GM12878 (cell line): ENCODE results near the gene SPOCD1. TPM values are rescaled to one million over a fixed set of nuclear protein-coding genes. Genes with fewer than 3 reads are reported as not detected.

Experiments
- ATAC-seq: fragments of 200-7000 bp; cut with Tn5 transposase; 3 replicates; pipeline ENCODE4 v1.9.1; 2020; ENCODE audit warnings: mild to moderate bottlenecking, moderate library complexity
- BruUV-seq: library from RNA; stranded (reverse); fragments of 400-500 nt; replicated peaks from 2 replicates; lab custom pipeline; 2021; lab: Mats Ljungman, UMichigan
- CTCF ChIA-PET: fragments of 300-600 bp; sonication (Branson Sonifier 250); formaldehyde crosslinking; extraction: SDS; loops from one replicate; lab custom pipeline; 2021; ENCODE audit warnings: inconsistent platforms; lab: Yijun Ruan, JAX
- POLR2A ChIA-PET: fragments of 350-600 bp; formaldehyde crosslinking; extraction: SDS; loops from one replicate; lab custom pipeline; 2021; ENCODE audit warnings: inconsistent platforms; lab: Charles Lee
- RAD21 ChIA-PET: fragments of 300-600 bp; sonication (Branson Sonifier 250); formaldehyde crosslinking; loops from one replicate; lab custom pipeline; 2023; ENCODE audit warnings: antibody characterized with exemption; ENCODE audit not compliant: unreplicated experiment; lab: Charles Lee
- SMC1A ChIA-PET: fragments of 300-600 bp; sonication (Branson Sonifier 250); formaldehyde crosslinking; loops from one replicate; lab custom pipeline; 2023; ENCODE audit not compliant: unreplicated experiment, uncharacterized antibody; lab: Charles Lee
- DNase-seq: peaks from one replicate; pipeline ENCODE4 v3.0.0-alpha.2; 2011; ENCODE audit warnings: low read depth, low spot score
- FAIRE-seq: peaks from 3 replicates; lab custom pipeline; 2011; peaks lifted over from hg19 to GRCh38; lab: Jason Lieb, UNC
- H2AFZ ChIP-seq: 2 replicates; pipeline ENCODE4 v1.6.0; 2011; ENCODE audit warnings: low read depth, low read length, control low read depth; ENCODE audit not compliant: control insufficient read depth
- H3K27ac ChIP-seq: 2 replicates; pipeline ENCODE4 v1.5.1; 2011; ENCODE audit warnings: control low read depth; ENCODE audit not compliant: control insufficient read depth, insufficient read depth
- H3K27me3 ChIP-seq, 2 experiments: replicated peaks in 1 of 2; 2 replicates each; pipeline versions ENCODE4 v1.6.0 to v1.6.1; 2011; ENCODE audit warnings: low read length in 1 of 2; ENCODE audit not compliant: control insufficient read depth in 2 of 2, insufficient read depth in 2 of 2
- H3K36me3 ChIP-seq, 2 experiments: 2 replicates each; pipeline ENCODE4 v1.5.1; 2011; ENCODE audit warnings: low read length in 1 of 2; ENCODE audit not compliant: control insufficient read depth in 2 of 2, insufficient read depth in 2 of 2
- H3K4me1 ChIP-seq: 2 replicates; pipeline ENCODE4 v1.6.1; 2011; ENCODE audit warnings: mild to moderate bottlenecking, low read length, moderate library complexity, mixed read lengths; ENCODE audit not compliant: control insufficient read depth, insufficient read depth
- H3K4me2 ChIP-seq: 2 replicates; pipeline ENCODE4 v1.6.0; 2011; ENCODE audit warnings: control low read depth; ENCODE audit not compliant: control insufficient read depth, insufficient read depth
- H3K4me3 ChIP-seq: fragments of 200-600 bp; sonication (generic); 2 replicates; pipeline ENCODE4 v1.5.1; 2016
- H3K79me2 ChIP-seq: 2 replicates; pipeline ENCODE4 v1.6.0; 2011; ENCODE audit warnings: low read length; ENCODE audit not compliant: control insufficient read depth, insufficient read depth
- H3K9ac ChIP-seq: 2 replicates; pipeline ENCODE4 v1.8.0; 2011; ENCODE audit warnings: low read length, control low read depth, mixed read lengths; ENCODE audit not compliant: control insufficient read depth, insufficient read depth
- H3K9me3 ChIP-seq: replicated peaks from 3 replicates; pipeline ENCODE4 v1.5.1; 2011; ENCODE audit warnings: mild to moderate bottlenecking, low read length; ENCODE audit not compliant: control insufficient read depth, insufficient read depth
- H4K20me1 ChIP-seq: 2 replicates; pipeline ENCODE4 v1.6.0; 2011; ENCODE audit not compliant: control insufficient read depth, insufficient read depth
- EGR1 ChIP-seq, 2 experiments: IDR thresholded peaks; 1 replicate in 1 of 2; 2 replicates in 1 of 2; pipeline ENCODE4 v1.6.1; 2011 to 2012; ENCODE audit warnings: low read depth in 2 of 2, low read length in 2 of 2, borderline replicate concordance in 1 of 2, mild to moderate bottlenecking in 1 of 2, moderate library complexity in 1 of 2
- MXI1 ChIP-seq: fragments of 150-350 bp; IDR thresholded peaks from 2 replicates; pipeline ENCODE4 v1.6.1; 2011; ENCODE audit warnings: low read depth, mild to moderate bottlenecking, inconsistent platforms, low read length, improper control_type of control experiment
- NBN ChIP-seq: fragments of 450-650 bp; IDR thresholded peaks from 2 replicates; pipeline ENCODE4 v1.6.1; 2016
- PAX8 ChIP-seq: fragments of 450-650 bp; IDR thresholded peaks from 2 replicates; pipeline ENCODE4 v1.6.1; 2017; ENCODE audit warnings: mild to moderate bottlenecking, moderate library complexity
- RAD21 ChIP-seq: IDR thresholded peaks from 2 replicates; pipeline ENCODE4 v1.6.1; 2011; ENCODE audit warnings: mild to moderate bottlenecking, low read depth, low read length, moderate library complexity; ENCODE audit not compliant: insufficient read depth
- RUNX3 ChIP-seq: IDR thresholded peaks from 2 replicates; pipeline ENCODE4 v1.6.1; 2012; ENCODE audit warnings: low read length, inconsistent platforms
- WGBS: methylation state at CpG from one replicate; pipeline ENCODE4 v1.1.6; 2016; ENCODE audit warnings: low lambda C conversion rate; ENCODE audit not compliant: insufficient replicate concordance, insufficient coverage; ENCODE audit errors: missing lambda C conversion rate; 5-methylcytosine and 5-hydroxymethylcytosine counted together
- in situ Hi-C: fragments of 300-500 bp; cut with MboI; formaldehyde crosslinking; loops from 9 replicates; pipeline ENCODE4 v1.14.3; 2018; ENCODE audit warnings: mixed read lengths
- intact Hi-C: fragments of 100-400 bp; cut with micrococcal nuclease; formaldehyde crosslinking; loops from one replicate; pipeline ENCODE4 v1.14.2; 2022; ENCODE audit not compliant: unreplicated experiment
- polyA plus RNA-seq, 11 experiments: library from polyadenylated mRNA; depleted of rRNA in 4 of 11; unstranded in 6 of 11; stranded (reverse) in 5 of 11; fragments of >200 nt; fragmentation: Nextera tagmentation in 4 of 11; fragmentation: Illumina TruSeq in 1 of 11; extraction: Ambion mirVana in 4 of 11; extraction: Trizol in 1 of 11; gene quantifications; 1 replicate in 1 of 11; 2 replicates in 10 of 11; pipeline versions ENCODE4 v1.2.1 to v1.2.3, GENCODE V29; 2011 to 2016; ENCODE audit warnings: inconsistent platforms in 2 of 11, missing spikeins in 2 of 11, low read depth in 1 of 11
- total RNA-seq, 4 experiments: library from RNA; depleted of rRNA in 3 of 4; stranded (reverse); fragments of >200 nt in 3 of 4; fragmentation: Illumina TruSeq in 1 of 4; extraction: Trizol in 1 of 4; gene quantifications; 2 replicates each; pipeline versions ENCODE4 v1.2.1 to v1.2.3, GENCODE V29; 2013 to 2021
- TF ChIP-seq, protein P1 (sequence below): IDR thresholded peaks from 2 replicates; pipeline ENCODE4 v1.6.1; 2011; ENCODE audit warnings: borderline replicate concordance, low read depth, mild to moderate bottlenecking, moderate library complexity, mixed read lengths, low read length; ENCODE audit not compliant: insufficient read depth; ENCODE audit errors: extremely low read length

The SPOCD1 gene
- total and polyA plus RNA-seq, 10 of the 15 experiments (the other 5 are each of a cell fraction or from before 2014, with no cell fraction given) = 0.02 to 0.65 (median 0.13) TPM; not detected in 4

- Histone ChIP-seq H3K27ac (no peak overlapping the region), H2AFZ (no peak overlapping the region), H3K79me2 (no peaks in the 10 kb centered on the region), H3K27me3 (peaks cover 0 to 4% of the 10 kb centered on the region in 2 experiments), H4K20me1 (no peaks in the 10 kb centered on the region), H3K36me3 (no peaks in the 10 kb centered on the region), H3K9me3 (no peaks in the 10 kb centered on the region), H3K4me3 (no peak overlapping the region), H3K4me2 (no peak overlapping the region), H3K4me1 (no peaks in the 10 kb centered on the region), H3K9ac (no peak overlapping the region)
- no TSS peak for BruUV-seq
- ChIA-PET SMC1A (interaction anchor here (1.3 kb wide), 1 partner anchor 281 kb away, joined by 3 read pairs; no protein-coding TSS in a partner anchor), CTCF (interaction anchor here (0.6 to 5.5 kb wide), 3 partner anchors 11 to 163 kb away, joined by 3 to 27 read pairs (median 4); no protein-coding TSS in a partner anchor), POLR2A (no interaction called here), RAD21 (interaction anchor here (1.7 kb wide), 1 partner anchor 262 kb away, joined by 5 read pairs; no protein-coding TSS in a partner anchor)
- intact Hi-C loops (no loop called here), in situ Hi-C loops (loop anchor here (5.0 kb wide), 1 partner anchor 143 kb away; no protein-coding TSS in a partner anchor)
- FAIRE-seq = no peak
- DNase-seq = no peak
- 43% methylated on average over 16 of the region's 16 CpGs for WGBS
- no peak for ATAC-seq
- TF ChIP-seq NBN = no peak
- TF ChIP-seq, protein P1, sequence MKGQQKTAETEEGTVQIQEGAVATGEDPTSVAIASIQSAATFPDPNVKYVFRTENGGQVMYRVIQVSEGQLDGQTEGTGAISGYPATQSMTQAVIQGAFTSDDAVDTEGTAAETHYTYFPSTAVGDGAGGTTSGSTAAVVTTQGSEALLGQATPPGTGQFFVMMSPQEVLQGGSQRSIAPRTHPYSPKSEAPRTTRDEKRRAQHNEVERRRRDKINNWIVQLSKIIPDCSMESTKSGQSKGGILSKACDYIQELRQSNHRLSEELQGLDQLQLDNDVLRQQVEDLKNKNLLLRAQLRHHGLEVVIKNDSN = no peak
- no peak for TF ChIP-seq RAD21
- TF ChIP-seq RUNX3 = no peak
- no peak for TF ChIP-seq EGR1 (IDR thresholded peaks at IDR 0.05; ENCODE audit: borderline replicate concordance in 1 of 2, low read depth in 2 of 2, low read length in 2 of 2)
- TF ChIP-seq PAX8 = no peak
- TF ChIP-seq MXI1 = no peak
Measured at GRCh38 chr1:31799895-31800673, 15.7 kb downstream of the SPOCD1 start.
